ENCODE measurements around the gene GNAI3. TPM values are rescaled to one million over a fixed set of nuclear protein-coding genes. Genes with fewer than 3 reads are reported as not detected.

The GNAI3 gene
- polyA plus RNA-seq, 3 donors = 3.0 to 14.2 (median 10.4) TPM

DNA sequence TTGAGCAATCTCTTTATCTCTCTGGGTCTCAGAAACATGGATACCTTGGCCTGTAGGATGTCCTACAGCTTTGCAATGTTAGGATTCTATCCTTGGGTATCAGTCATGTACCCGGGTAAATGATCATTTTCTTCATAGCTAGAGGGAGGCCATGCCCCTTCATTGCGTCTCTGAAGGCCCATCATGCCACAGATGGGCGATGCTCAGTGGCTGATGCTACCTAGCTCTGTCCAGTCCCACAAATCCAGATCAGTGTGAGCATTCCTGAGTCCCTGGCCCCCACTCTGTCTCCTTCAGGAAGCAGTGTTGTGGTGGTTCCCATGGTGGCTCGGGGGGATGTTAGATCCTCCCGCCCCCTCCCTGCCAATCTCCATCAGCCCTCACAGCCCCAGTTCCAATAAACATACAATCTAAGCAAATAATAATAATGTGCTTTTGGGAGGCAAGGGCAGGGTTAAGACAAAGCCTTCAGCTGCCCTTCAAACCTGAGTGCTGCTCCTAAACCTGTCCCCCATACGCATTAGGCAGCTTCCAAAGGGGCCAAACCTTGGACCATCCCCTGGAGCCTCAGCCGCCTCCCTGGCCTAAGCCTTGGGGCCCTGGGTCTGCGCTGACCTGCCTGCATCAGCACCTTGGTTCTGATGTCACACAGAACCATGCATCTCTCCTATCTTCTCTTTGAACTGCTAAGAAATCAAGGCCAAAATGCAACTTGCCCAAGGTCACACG is 9.4 kb upstream of the GNAI3 start:
- H3K36me3 Mint-ChIP-seq = no peaks in the 10 kb centered on the region
- no peak overlapping the region for H3K27ac Mint-ChIP-seq

DNA sequence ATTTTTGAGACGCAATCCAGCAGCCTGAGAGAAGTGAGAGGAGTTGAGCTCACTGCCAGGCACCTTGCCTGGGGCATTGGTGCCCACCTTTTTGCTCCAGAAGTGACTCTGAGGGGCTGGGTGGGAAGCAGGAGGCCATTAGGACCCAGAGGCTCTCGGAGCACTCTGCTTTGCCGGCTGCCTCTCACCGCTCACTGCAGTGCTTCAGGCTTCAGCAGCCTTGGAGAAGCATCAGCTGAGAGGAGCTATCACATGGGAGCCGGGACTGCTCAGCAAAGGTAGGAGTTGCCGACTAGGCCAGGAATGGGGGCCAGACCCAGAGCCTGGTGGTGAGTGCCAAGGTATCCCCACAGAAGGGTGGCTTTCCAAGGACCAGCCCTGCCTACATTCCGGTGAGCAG is 8.7 kb upstream of the GNAI3 start, which contains the start of gene GPR61:
GPR61 (plus strand) TSS at position 197 of the 400 bp plus-strand sequence. CDS start 3,151 bp downstream, outside the sequence.
- Histone ChIP-seq H3K36me3 (replicated peaks in 1 of 2; ENCODE audit: control insufficient read depth in 1 of 2, insufficient read depth in 2 of 2, low read length in 2 of 2) (no peaks in the 10 kb centered on the region), H3K4me2 (replicated peaks; ENCODE audit: extremely low read depth, low read length, poor library complexity, severe bottlenecking) (no peak within 1 kb of the TSS), H3K4me1 (ENCODE audit: control insufficient read depth in 1 of 2, insufficient read depth in 2 of 2, low read length in 2 of 2) (no peaks in the 10 kb centered on the region), H3K79me2 (ENCODE audit: insufficient read depth, low read length) (no peaks in the 10 kb centered on the region), H3K9ac (ENCODE audit: insufficient read depth, low read length, poor library complexity, severe bottlenecking) (no peak within 1 kb of the TSS), H3K27ac (ENCODE audit: low read depth in 1 of 2, low read length in 2 of 2) (no peak within 1 kb of the TSS), H3K4me3 (replicated peaks in 1 of 3; ENCODE audit: low read depth in 2 of 3, low read length in 3 of 3) (no peak within 1 kb of the TSS), H2AFZ (ENCODE audit: insufficient read depth, low read depth, low read length, poor library complexity, severe bottlenecking) (no peak within 1 kb of the TSS), H4K20me1 (ENCODE audit: insufficient read depth, low read length) (no peaks in the 10 kb centered on the region), H3K27me3 (ENCODE audit: control insufficient read depth in 2 of 2, insufficient read depth in 2 of 2, low read length in 2 of 2) (no peaks in the 10 kb centered on the region), H3K9me3 (replicated peaks in 1 of 2; ENCODE audit: control insufficient read depth in 1 of 2, insufficient read depth in 1 of 2, low read length in 2 of 2) (no peaks in the 10 kb centered on the region)
- 67% methylated on average over 5 of the region's 7 CpGs for WGBS (ENCODE audit: insufficient coverage)
- Mint-ChIP-seq H3K27ac (peak within 1 kb of the TSS in 1 of 7 donors; percentile 18), H3K9me3 (peaks cover 0 to 2% (median 0%) of the 10 kb centered on the region in 7 donors), H3K4me3 (no peak within 1 kb of the TSS), H3K4me1 (no peaks in the 10 kb centered on the region), H3K36me3 (no peaks in the 10 kb centered on the region), H3K27me3 (ENCODE audit: low read depth in 3 of 3) (peaks cover 0 to 4% (median 2%) of the 10 kb centered on the region in 3 donors)
- DNase-seq = no peak
- TF ChIP-seq, protein P1, sequence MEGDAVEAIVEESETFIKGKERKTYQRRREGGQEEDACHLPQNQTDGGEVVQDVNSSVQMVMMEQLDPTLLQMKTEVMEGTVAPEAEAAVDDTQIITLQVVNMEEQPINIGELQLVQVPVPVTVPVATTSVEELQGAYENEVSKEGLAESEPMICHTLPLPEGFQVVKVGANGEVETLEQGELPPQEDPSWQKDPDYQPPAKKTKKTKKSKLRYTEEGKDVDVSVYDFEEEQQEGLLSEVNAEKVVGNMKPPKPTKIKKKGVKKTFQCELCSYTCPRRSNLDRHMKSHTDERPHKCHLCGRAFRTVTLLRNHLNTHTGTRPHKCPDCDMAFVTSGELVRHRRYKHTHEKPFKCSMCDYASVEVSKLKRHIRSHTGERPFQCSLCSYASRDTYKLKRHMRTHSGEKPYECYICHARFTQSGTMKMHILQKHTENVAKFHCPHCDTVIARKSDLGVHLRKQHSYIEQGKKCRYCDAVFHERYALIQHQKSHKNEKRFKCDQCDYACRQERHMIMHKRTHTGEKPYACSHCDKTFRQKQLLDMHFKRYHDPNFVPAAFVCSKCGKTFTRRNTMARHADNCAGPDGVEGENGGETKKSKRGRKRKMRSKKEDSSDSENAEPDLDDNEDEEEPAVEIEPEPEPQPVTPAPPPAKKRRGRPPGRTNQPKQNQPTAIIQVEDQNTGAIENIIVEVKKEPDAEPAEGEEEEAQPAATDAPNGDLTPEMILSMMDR (IDR thresholded peaks at IDR 0.05) = no peak
- intact Hi-C loops (cut with micrococcal nuclease) = loop anchor here in 1 of 2 donors (10.0 kb wide), 2 partner anchors 265 to 445 kb away; partner anchors contain the start of gene AHCYL1

More for the DNA sequence above, 9.4 kb upstream of the GNAI3 start:
- Histone ChIP-seq H3K9ac (ENCODE audit: insufficient read depth, low read length, poor library complexity, severe bottlenecking) (no peak overlapping the region), H3K4me1 (ENCODE audit: control insufficient read depth in 1 of 2, insufficient read depth in 2 of 2, low read length in 2 of 2) (no peaks in the 10 kb centered on the region), H3K27ac (ENCODE audit: low read depth in 1 of 2, low read length in 2 of 2) (no peak overlapping the region), H4K20me1 (ENCODE audit: insufficient read depth, low read length) (no peaks in the 10 kb centered on the region), H3K27me3 (ENCODE audit: control insufficient read depth in 2 of 2, insufficient read depth in 2 of 2, low read length in 2 of 2) (no peaks in the 10 kb centered on the region), H3K36me3 (replicated peaks in 1 of 2; ENCODE audit: control insufficient read depth in 1 of 2, insufficient read depth in 2 of 2, low read length in 2 of 2) (no peaks in the 10 kb centered on the region), H2AFZ (ENCODE audit: insufficient read depth, low read depth, low read length, poor library complexity, severe bottlenecking) (no peak overlapping the region), H3K4me3 (replicated peaks in 1 of 3; ENCODE audit: low read depth in 2 of 3, low read length in 3 of 3) (no peak overlapping the region), H3K9me3 (replicated peaks in 1 of 2; ENCODE audit: control insufficient read depth in 1 of 2, insufficient read depth in 1 of 2, low read length in 2 of 2) (no peaks in the 10 kb centered on the region), H3K4me2 (replicated peaks; ENCODE audit: extremely low read depth, low read length, poor library complexity, severe bottlenecking) (no peak overlapping the region), H3K79me2 (ENCODE audit: insufficient read depth, low read length) (no peaks in the 10 kb centered on the region)
- Mint-ChIP-seq H3K4me1 (no peaks in the 10 kb centered on the region), H3K27me3 (ENCODE audit: low read depth in 3 of 3) (peaks cover 0 to 4% (median 2%) of the 10 kb centered on the region in 3 donors), H3K9me3 (peaks cover 0 to 2% (median 0%) of the 10 kb centered on the region in 7 donors), H3K4me3 (no peak overlapping the region)
- DNase-seq = no peak
- 93% methylated on average over 7 of the region's 9 CpGs for WGBS (ENCODE audit: insufficient coverage)
- intact Hi-C loops (cut with micrococcal nuclease) = loop anchor here in 1 of 2 donors (10.0 kb wide), 1 partner anchor 264 kb away; no protein-coding TSS in a partner anchor
- TF ChIP-seq, protein P1 (IDR thresholded peaks at IDR 0.05) = no peak
